ENCODE data around the gene SNAP25. TPM values are rescaled to one million over a fixed set of nuclear protein-coding genes. Genes with fewer than 3 reads are reported as not detected.

SNAP25 gene
- total and polyA plus RNA-seq, 9 of the 15 experiments (the other 6 are each of a cell fraction or from before 2014, with no cell fraction given), result 0.07 TPM; not detected in 8

- Histone ChIP-seq H3K79me2 (ENCODE audit: control insufficient read depth, insufficient read depth, low read length) (no peaks in the 10 kb centered on the region), H3K27me3 (ENCODE audit: control insufficient read depth in 2 of 2, insufficient read depth in 2 of 2, low read length in 2 of 2) (no peaks in the 10 kb centered on the region), H4K20me1 (replicated peaks; ENCODE audit: control insufficient read depth, insufficient read depth, low read length) (no peaks in the 10 kb centered on the region), H3K4me3 (no peak overlapping the region), H3K9ac (ENCODE audit: insufficient read depth in 1 of 2, low read depth in 2 of 2, low read length in 2 of 2) (no peak overlapping the region), H2AFZ (ENCODE audit: low read depth, low read length) (no peak overlapping the region), H3K9me3 (replicated peaks; ENCODE audit: control insufficient read depth, insufficient read depth, low read depth, low read length) (no peaks in the 10 kb centered on the region), H3K4me1 (replicated peaks in 1 of 2; ENCODE audit: control insufficient read depth in 2 of 2, insufficient read depth in 2 of 2, low read length in 2 of 2) (no peaks in the 10 kb centered on the region), H3K4me2 (ENCODE audit: insufficient read depth, low read length) (no peak overlapping the region), H3K27ac (ENCODE audit: extremely low read depth, low read depth, low read length) (no peak overlapping the region), H3K36me3 (ENCODE audit: control insufficient read depth, insufficient read depth, low read length) (no peaks in the 10 kb centered on the region), H3K9me1 (ENCODE audit: control insufficient read depth, insufficient read depth, low read length) (no peaks in the 10 kb centered on the region)
- no TSS peak for BruUV-seq (replicated peaks)
- no peak for FAIRE-seq
- in situ Hi-C loops (cut with MboI), result no loop called here
- ChIA-PET CTCF (ENCODE audit: low intra/inter-chr PET ratio) (no interaction called here), POLR2A (no interaction called here)
- intact Hi-C loops (cut with micrococcal nuclease), result no loop called here
- 2% methylated on average over 7 of the region's 10 CpGs for WGBS (ENCODE audit: insufficient coverage, low coverage, missing lambda C conversion rate)
- no peak for ATAC-seq
- no peak for DNase-seq (ENCODE audit: extremely low read depth in 1 of 4, low spot score in 3 of 4)
- no peak for TF ChIP-seq NFXL1 (CRISPR knock-in tag; IDR thresholded peaks at IDR 0.05)
- TF ChIP-seq ZNF551 (CRISPR knock-in tag; IDR thresholded peaks at IDR 0.05), result no peak
- no peak for TF ChIP-seq RAD51 (IDR thresholded peaks at IDR 0.05; ENCODE audit: borderline replicate concordance, low read depth)
- TF ChIP-seq HMGN3 (IDR thresholded peaks at IDR 0.05; ENCODE audit: borderline replicate concordance, extremely low read depth, insufficient read length, low read depth, low read length), result no peak
- TF ChIP-seq, protein P1, sequence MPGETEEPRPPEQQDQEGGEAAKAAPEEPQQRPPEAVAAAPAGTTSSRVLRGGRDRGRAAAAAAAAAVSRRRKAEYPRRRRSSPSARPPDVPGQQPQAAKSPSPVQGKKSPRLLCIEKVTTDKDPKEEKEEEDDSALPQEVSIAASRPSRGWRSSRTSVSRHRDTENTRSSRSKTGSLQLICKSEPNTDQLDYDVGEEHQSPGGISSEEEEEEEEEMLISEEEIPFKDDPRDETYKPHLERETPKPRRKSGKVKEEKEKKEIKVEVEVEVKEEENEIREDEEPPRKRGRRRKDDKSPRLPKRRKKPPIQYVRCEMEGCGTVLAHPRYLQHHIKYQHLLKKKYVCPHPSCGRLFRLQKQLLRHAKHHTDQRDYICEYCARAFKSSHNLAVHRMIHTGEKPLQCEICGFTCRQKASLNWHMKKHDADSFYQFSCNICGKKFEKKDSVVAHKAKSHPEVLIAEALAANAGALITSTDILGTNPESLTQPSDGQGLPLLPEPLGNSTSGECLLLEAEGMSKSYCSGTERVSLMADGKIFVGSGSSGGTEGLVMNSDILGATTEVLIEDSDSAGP (CRISPR knock-in tag; IDR thresholded peaks at IDR 0.05), result no peak
- TF ChIP-seq, protein P2, sequence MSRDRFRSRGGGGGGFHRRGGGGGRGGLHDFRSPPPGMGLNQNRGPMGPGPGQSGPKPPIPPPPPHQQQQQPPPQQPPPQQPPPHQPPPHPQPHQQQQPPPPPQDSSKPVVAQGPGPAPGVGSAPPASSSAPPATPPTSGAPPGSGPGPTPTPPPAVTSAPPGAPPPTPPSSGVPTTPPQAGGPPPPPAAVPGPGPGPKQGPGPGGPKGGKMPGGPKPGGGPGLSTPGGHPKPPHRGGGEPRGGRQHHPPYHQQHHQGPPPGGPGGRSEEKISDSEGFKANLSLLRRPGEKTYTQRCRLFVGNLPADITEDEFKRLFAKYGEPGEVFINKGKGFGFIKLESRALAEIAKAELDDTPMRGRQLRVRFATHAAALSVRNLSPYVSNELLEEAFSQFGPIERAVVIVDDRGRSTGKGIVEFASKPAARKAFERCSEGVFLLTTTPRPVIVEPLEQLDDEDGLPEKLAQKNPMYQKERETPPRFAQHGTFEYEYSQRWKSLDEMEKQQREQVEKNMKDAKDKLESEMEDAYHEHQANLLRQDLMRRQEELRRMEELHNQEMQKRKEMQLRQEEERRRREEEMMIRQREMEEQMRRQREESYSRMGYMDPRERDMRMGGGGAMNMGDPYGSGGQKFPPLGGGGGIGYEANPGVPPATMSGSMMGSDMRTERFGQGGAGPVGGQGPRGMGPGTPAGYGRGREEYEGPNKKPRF (IDR thresholded peaks at IDR 0.05; ENCODE audit: low read depth, low read length), result no peak
- TF ChIP-seq E4F1 (CRISPR knock-in tag; IDR thresholded peaks at IDR 0.05; ENCODE audit: borderline replicate concordance), result no peak
- TF ChIP-seq, protein P3, sequence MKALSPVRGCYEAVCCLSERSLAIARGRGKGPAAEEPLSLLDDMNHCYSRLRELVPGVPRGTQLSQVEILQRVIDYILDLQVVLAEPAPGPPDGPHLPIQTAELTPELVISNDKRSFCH (CRISPR knock-in tag; IDR thresholded peaks at IDR 0.05), result no peak
- TF ChIP-seq, protein P3 (tag; IDR thresholded peaks at IDR 0.05), result no peak
- no peak for TF ChIP-seq GTF2F1 (IDR thresholded peaks at IDR 0.05; ENCODE audit: low read depth, low read length)
- no peak for TF ChIP-seq DPF2 (IDR thresholded peaks at IDR 0.05)
- no peak for TF ChIP-seq NCOA2 (IDR thresholded peaks at IDR 0.05; ENCODE audit: partially characterized antibody in 2 of 2)
- TF ChIP-seq HDAC6 (IDR thresholded peaks at IDR 0.05; ENCODE audit: low read depth, low read length), result no peak
- no peak for TF ChIP-seq ZNF395 (CRISPR knock-in tag; IDR thresholded peaks at IDR 0.05)
These were observed 53.0 kb downstream of the SNAP25 start for GRCh38 chr20:10271494-10272219.
